T1000 (cell line): ENCODE results near the gene CUBN.

Experiments used
- DNase-seq: peaks from one replicate; lab custom pipeline; 2025; ENCODE audit warnings: mixed read lengths; lab: John Stamatoyannopoulos, UW

CUBN gene

DNA sequence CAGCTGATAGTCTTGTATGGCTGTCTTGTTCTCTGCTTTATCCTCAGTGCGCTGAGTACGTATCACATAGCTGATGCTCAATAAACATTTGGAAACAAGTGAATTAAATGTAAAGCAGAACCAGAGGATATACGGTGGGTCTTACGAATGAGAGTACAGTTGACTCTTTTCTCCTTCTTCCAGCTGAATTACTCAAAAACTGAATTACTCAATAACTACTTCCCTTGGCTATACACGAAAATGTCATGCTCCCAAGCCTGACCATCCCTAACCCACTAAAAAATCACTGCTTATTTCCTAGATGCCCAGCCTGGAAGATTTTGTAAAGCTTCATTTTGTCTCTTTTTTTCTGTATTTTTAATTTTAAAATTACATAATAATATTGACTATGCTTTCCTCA is 309.2 kb downstream of the CUBN start:
- no peak for DNase-seq

DNA sequence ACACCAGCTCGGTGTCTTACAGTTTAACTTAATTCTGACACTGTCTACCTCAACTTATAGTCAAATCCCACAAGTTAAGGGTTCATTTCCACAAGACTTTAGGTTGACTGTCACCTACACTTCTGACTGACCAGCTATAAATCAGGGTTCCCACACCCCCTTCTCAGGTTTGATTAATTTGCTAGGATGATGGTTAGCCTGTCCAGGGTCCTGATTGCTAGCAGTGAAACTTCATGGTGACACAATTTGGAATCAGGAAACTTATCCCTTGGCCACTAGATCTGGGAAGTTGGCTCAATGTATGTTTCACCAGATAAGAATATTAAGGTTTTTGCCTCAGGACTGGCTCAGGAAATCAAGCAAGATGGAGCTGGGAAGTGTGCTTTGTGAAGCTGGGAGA is 309.6 kb downstream of the CUBN start:
- DNase-seq: no peak

DNA sequence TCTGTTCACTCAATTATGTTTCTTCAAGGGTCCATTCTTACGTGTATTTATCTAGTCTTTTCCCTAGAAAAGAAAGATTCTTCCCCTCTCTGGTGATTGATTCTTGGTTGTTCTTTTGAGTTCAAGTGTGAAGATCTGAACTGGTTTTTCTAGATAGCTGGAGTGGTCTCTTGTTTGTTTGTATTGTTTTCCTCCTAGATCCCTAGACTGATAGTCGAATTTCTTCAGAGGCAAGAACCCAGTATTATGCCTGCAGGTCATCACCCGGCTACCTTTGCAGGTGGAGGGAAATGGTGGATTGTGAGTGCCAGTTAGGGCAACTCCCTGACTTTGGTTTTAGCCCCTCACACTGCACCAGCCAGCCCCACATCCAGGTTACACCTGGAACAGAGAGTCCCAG is 310.2 kb downstream of the CUBN start:
- DNase-seq: no peak

DNA sequence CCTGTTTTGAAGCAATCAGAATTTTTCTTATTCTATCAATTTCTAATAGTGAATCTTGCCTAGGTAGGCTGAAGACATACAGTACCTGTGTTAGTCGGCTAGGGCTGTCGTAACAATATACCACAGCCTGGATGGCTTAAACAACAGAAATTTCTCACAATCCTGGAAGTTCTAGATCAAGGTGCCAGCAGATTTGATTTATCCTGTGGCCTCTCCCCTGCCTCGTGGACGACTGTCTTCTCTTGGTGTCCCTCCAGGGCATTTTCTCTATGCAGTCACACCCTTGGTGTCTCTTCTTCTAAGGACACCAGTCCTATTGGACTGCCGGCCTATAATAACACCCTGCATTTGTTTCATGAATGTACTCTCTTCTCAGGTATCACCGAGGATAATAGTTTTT is 310.6 kb downstream of the CUBN start:
- no peak for DNase-seq

DNA sequence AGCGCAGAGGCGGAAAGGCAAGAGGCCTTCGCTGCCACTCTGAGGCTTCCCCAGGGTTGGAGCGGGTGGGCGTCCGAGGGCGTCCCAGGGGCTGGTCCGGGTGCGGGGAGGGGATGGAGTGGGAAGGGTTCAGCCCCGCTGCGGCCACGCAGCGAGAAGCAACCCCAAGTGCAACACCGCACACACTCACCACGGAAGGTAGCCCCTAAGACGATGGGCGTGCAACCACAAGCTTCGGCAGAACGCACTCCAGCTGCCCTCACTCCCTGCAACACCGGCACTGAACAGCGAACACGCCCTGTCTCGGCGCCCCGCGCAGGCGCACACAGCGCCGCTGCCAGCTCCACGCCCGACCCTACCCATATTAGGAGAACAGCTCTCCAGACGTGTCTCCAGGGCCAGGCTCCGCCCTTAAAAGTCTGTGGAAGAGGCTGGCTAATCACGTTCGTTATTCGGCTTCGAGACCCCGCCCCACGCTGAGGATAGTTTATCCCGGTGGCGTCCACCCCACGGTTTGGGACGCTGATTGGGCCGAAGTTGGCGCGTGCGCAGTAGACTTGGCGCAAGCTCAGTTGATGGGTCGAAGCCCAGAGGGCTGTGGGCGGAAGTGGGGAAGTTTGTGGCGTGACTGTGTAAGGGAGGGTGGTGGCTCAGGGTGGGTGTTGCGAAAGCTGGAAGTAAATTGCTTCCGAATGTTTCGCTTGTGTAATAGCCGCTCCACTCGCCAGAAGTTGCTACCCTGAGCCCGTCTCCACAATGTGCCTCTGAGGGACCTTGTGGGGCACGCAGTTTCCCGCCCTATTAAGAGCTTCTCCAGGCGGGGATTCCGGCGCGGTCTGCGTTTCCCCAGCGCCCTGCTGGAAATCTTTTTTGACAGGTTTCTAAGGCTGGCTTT is 312.2 kb downstream of the CUBN start, which contains the start of gene RSU1:
Gene RSU1 (minus strand): TSS at position 300 of the 895 bp plus-strand sequence. CDS start 343 bp downstream, outside the sequence.
- peak; percentile 99 for DNase-seq

DNA sequence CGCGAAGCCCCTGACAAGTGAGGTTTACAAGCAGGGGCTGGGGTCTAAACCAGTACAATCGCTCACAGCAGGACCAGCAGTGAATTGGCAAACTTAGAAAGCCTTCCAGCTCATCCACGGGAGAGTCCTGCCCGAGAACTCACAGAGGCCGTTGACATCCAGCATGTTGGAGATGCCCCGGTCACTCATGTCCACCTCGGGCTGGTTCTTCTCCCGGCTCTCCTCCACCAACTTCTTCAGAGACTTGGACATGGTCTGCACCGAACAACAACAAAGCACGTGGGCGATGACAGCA is 312.8 kb downstream of the CUBN start:
- no peak for DNase-seq

DNA sequence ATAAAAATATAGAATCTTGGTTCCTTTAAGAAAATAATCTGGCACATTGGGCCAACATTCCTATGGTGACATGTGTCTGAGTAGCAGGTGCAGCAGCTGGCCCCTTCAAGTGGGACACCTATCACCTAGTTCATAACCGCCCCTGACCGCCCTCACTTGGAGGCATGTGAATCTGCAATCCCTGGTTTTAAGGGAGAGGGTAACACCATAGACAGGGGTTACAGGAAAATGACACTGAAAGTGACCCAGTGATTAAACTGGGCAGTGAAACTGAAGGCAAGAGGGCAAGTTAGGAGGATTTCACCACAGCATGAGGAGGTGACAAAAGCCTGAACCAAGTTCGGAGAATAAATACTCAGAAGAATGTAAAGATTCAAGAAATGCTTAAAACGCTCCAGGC is 313.4 kb downstream of the CUBN start:
- DNase-seq: no peak

DNA sequence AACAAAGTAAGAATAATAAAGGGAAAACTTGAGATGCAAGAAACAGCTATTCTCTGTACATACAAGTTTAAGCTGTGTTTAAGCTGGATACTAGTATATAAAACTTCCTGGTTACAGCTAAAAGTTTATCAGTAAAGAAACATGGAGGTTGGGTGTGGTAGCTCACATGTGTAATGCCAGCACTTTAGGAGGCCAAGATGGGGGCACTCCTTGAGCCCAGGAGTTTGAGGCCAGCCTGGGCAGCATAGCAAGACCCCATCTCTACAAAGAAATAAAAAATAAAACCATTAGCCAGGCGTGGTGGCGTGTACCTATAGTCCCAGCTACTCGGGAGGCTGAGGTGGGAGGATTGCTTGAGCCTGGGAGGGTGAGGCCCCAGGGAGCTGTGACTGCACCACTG is 315.6 kb downstream of the CUBN start:
- DNase-seq: no peak

DNA sequence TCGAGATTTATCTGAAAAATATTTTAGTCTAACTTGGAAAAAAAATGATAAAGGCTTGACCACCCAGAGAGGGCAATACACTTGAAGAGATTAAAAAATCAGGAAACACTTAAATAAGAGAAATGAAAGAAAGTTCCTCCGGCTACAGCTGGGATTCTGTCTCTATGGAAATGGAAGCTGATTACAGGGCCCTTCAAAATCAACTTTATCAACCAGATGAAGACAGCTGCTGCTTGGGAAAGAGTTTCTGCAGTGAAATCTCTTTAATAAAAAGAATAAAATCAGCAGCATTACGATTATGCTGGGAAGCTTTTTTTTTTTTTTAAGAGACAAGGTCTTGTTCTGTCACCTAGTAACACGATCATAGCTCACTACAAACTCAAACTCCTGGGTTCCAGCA is 316.9 kb downstream of the CUBN start:
- no peak for DNase-seq

DNA sequence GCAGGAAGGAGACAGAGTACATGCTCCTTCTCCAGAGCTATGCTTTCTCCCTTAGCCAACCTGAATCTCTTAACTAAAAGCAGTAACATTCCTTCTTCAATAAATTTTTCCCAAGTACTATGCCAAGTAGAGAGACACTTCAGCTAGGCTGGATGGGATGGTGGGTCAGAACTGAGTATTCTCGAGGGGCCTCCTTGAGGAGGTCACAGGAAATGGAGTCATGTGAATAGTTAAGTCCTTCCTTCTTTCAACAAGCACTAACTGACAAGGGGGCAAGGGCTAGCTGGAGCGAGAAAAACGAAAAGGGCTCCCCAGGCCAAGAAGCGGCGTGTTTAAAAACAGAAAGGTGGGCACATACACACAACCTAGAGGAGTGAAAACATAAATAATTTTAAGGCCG is 317.8 kb downstream of the CUBN start:
- DNase-seq: no peak

DNA sequence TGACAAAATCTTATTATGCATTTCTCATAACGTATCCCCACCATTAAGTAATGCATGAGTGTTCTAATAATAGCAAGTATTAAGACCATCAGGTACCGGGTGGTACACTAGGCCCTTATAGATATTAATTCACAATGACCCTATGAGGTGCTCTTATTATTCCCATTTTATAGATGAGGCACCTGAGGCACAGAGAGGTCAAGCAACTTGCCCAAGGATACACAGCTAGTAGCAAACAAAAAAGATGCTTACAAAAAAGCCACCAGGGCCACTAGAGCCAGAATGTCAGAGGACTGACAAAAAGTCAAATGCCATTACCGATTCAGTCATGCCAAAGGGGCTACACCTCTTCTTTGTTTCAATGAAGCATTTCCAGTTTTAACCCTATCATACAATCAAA is 318.3 kb downstream of the CUBN start:
- DNase-seq: no peak

DNA sequence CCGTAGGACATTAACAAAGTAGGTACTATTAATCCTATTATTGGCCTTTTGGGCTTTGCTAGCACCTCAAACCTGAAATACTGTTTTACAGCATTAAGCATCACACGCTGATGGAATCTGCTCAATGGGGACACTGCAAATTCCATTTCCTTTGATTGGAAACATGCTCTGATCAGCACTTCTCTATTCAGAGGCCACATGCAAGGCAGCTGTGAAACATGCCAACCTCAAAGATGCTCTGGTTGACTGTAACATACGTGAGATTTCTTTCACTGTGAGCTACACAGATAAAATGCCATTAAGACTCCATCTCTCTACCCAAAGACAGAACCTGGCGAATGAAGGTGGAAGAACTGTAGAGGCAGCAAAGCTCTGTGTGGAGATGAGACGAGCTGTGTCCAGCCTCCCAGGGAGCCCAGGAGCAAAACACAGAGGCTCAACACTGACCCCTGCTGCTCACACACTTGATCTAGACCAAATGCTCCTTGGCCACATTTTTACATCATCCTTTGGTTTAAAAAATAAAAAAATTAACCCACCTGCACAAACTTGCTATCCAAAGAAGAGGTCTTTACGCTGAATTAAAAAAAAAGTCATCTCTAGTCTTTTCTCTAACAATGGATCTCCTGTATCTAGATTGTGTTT is 320.4 kb downstream of the CUBN start:
- DNase-seq: no peak

DNA sequence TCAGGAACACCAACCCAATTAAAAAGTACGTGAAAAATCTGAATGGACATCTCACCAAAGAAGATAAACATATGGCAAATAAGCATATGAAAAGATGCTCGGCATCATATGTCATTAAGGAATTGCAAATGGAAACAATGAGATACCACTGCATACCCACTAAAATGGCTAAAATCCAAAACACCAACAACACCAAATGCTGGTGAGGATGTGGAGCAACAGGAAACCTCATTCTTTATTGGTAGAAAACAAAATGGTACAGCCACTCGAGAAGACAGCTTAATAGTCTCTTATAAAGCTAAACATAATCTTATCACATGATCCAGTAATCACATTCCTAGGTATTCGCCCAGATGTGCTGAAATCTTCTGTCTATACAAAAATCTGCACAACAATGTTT is 325.5 kb downstream of the CUBN start:
- DNase-seq: no peak

DNA sequence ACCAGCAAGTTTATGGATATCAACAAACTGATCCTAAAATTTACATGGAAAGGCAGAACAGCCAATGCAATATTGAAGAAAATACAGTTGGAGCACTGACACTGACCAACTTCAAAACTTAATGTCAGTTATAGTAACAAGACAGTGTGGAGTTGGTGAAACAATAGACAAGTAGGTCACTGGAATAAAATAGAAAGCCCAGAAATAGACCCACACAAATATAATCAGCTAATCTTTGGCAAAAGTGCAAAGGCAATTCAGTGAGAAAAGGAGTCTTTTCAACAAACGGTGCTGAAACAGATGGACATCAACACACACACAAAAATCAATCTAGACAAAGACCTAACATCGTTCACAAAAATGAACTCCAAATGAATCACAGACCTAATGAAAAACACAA is 326.1 kb downstream of the CUBN start:
- DNase-seq: no peak

DNA sequence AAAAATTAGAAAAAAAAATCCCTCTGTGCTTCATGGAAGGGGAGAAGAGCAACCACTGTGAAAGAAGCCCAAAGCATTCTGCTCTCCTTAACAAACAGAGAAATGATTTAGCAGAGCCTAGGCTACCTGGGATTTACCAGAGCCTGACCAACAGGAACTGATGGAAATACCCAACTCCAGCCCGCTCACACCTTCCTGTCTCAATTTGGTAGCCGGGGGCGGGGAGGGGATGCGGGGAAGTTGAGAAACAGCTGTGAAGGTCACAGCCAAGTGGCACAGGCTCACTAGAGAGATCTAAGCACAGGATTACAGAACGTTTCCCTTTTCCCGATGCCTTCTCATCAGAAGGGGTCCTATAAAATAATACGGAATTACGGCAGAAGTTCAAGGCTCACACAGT is 330.0 kb downstream of the CUBN start:
- no peak for DNase-seq

DNA sequence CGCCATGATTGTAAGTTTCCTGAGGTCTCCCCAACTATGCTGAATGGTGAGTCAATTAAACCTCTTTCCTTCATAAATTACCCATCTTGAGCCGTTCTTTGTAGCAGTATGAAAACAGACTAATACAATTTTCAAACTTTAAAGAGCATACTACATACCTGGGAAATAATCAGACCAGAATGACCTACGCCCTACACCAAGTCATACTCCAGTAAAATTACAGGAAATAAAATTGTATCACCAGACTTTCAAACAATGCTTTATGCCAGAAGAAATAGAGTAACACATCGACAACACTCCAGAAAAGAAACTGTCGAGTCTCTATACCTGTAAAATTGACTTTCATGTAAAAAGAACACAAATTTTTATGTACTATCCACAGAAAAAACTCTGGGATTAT is 331.0 kb downstream of the CUBN start:
- no peak for DNase-seq

DNA sequence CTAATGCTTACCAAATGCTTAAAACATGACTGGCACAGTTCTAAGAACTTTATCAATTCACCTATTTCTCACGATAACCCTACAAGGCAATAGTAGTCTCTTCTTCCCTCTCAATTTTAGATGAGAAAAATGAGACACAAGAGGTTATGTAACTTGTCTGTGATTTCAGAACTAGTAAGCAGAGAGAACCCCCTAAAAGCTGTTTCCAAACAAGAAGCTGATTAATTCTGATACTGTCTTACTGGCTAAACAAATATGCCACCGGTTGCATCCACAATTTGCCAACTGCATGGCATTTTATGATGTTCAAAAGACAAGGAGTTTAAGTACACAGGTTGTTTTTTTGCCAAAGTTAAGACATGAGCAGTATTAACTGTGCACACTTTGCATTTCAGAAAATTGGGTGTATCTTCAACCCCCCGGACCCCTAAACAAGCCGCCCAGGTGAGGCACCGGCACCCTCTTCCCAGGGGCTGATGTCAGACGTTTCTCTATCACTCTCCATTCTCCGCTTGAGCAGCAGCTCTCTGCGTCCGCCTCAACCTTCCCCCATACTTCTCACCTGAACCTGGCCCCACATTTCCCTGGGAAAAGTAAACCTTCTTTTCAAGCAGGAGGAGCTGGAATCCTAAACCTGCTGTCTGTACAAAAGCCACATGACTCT is 334.1 kb downstream of the CUBN start:
- DNase-seq: no peak

DNA sequence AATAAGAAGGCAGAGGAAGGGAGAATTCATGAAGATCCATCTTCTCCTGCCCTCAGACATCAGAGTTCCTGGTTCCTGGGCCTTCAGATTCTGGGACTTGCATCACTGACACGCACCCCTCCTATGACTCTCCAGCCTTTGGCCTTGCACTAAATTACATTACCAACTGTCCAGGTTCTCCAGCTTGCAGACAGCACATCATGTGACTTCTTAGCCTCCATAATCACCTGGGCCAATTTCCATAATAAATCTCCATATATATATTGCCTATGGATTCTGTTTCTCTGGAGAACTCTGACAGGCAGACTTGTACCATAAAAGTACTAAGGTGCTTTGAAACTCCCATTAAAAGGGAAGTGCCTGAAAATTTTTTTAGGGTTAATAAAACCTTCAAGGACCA is 335.6 kb downstream of the CUBN start:
- no peak for DNase-seq

DNA sequence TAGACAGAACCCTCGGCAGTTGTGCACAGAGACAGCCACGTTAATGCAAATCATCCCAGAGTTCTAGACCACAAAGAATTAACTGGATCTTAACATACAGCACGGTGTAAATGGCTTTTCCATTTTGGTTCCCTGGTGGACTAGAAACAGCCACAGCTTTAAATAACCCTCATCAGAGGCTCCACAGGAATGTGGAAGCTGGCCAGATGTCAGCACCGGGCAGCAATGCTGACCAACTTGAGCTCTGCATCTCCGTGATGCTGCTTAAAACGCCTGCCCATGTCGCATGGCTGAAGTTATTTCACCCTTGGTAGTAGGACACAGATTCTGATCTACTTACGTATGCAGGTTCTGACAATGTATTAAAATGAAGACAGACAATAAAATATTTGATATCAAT is 336.9 kb downstream of the CUBN start:
- no peak for DNase-seq

DNA sequence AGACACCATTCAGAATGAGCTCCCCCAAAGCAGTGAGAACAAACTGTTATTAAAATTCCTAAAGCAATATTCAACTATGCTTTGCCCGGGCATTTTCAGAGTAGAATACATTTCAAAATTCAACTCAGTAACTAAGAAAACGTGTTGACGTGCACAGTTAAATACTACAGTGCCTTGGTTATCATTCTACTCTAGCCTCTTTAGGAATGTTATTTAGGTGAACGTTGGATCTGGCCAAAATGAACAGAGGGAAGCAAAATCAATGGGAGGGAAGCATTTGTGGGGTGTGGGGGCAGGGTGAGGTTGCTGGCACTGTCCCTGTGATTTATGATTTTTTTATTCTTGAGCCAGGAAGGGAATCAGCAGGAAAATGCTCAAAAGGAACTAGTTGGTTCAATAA is 339.8 kb downstream of the CUBN start:
- no peak for DNase-seq

DNA sequence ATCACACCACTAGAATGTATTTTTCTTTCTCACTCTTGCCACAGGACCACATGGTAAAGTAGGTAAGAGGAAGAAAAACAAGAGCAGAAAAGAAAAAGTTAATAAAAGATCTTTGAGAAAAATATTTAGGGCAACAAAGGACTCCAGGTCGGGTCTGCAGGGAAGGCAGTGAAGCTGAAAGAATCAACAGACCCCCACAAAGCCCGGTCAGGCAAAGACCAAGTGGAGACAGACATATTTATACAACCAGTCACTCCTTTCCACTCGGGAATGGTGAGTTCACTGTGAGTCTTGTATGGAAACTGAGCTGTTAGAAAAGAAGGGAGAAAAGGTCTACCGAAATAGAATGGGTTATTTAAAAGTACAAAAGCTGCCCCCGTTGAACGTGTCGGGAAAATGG is 340.4 kb downstream of the CUBN start:
- DNase-seq: no peak

DNA sequence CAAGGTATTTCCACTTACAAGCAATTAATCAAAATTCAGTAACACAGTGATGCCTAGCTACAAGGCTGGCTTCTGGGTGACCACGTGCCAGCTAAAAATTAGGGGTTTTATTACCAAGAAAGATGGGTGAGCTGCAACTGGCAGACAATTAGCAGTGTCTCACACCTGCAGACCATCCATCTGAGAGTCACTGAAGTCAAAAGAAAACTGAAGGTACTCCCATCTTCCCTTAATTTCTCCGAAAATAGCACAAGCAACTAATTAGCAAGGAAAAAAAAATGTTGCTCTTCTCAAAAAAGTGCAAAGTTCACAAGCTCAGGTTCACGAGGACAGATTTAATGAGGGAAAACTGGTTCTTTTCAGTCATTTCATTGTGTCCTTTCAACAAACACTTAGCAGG is 340.8 kb downstream of the CUBN start:
- no peak for DNase-seq

DNA sequence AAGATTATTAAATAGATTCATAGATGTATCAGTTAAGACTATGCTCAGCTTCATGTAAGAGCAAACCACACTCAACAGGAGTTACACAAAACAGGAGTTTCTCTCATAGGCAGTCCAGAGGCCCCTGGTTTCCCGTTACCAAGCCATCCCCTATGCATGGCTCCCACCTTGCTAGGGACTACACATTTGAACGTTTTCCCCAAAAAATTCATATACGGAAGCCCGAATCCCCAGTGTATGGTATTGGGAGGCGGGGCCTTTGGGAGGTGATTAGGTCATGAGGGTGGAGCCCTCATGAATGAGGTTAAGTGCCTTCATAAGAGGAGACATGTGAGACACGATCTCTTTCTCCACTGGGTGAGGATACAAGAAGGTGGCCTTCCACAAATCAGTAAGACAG is 341.5 kb downstream of the CUBN start:
- DNase-seq: no peak
